GM21786 (cell line): ENCODE data around the gene NME3.

Experiments
- ATAC-seq: cut with Tn5 transposase; IDR thresholded peaks from one replicate; pipeline ENCODE4 v1.9.1; 2021; ENCODE audit not compliant: unreplicated experiment

NME3 gene

DNA sequence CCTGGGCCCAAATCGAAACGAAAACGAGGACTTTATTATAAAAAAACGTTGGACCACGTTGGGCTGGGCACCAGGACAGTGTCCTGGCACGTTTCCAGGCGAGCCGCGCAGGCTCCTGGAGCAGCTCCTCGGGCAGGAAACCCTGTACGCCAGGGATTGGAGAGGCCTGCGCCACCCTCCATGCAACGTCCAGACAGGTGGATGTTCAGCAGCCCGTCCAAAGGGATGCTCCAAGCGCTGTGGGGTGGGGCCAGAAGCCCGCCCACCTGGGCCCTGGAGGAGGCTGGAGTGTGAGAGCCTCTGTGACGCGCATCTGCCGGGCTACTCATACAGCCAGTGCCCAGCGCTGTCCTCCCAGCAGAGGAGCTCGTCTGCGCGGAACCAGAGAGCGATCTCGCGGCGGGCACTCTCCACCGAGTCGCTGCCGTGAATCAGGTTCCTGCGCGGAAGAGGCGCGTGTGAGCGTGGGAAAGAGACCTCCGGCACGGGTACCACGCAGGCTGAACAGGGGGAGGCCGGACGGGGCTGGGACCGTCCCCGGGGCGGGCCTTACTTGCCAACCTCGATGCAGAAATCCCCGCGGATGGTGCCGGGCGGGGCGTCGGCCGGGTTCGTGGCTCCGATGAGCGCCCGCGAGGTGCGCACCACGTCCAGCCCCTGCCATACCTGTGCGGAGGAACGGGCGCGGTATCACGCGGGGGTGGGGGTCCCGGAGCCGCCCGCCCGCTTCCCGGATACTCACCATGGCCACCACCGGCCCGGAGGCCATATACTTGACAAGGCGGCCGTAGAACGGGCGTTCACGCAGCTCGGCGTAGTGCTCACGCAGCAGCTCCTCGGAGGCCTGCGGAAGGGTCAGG is 785 bp downstream of the NME3 start:
- no peak for ATAC-seq

DNA sequence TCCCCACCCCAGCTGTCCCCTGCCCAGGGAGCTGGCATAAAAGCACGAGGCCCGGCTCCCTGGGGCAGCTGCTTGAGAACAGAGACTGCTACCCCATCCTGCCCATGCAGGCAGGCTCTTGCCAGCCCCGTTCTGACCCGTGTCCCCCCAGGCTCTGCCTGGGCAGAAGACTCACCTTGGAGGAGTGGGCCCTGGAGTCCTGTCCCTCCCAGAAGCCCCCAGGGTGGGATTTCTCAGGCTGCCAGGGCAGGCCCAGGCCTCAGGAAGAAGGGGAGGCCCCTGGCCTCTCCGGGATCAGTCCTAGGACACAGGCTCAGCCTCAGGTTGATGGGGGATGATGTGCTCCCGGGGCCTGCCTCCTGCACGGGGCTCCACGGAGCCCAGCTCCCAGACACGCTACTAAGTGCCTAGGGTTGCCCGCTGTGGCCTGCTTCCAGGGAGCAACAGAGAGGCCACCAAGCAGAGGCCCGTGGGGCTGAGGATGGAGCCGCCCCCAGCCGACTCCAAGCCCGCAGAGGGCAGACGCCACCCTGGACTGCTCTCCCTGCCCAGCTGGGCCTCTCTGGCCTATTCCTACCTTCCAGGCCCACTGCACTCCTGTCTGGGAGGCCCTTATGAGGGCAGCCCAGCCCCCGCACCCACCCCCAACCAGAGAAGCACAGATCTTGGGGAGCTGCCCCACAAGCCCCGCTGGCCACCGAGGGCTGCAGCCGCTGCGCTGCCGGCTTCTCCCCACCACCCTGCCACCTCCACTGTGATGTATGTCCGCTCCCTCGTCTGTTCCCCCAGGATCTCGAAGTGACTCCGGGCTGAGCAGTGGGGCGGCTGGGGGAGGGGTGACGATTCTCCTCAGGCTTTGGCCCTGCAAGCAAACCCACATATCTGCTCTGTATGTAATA is 1.7 kb downstream of the NME3 start:
- ATAC-seq = no peak

DNA sequence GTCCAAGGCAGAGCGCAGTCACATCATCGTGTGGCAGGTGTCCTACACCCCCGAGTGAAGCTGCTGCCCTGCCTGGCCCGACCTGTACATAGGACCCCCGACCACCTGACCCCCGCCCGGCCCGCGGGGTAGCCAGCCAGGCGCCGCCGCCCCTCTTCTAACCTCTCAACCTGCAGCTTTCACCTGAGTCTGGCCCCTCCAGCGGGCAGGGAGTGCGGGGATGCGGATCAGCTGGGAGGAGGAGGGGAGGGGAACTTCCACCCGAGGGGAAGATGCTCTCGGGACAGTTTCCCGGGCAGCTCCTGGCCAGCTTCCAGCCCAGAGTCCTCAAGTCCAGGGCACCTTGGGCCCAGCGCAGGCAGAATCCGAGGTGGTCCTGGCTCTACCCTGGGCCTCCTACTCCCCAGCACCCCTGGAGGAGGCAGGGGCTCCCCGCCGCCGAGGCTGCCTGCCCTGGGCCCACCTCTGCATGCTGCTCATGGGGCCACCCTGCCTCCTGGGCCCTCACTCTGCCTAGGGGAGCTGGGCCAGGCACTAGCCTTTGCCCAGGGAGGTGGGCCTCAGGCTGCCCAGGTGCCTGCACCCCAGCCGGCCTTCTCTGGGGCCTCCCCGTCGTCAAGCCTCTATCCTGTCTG is 2.5 kb downstream of the NME3 start:
- ATAC-seq = no peak

DNA sequence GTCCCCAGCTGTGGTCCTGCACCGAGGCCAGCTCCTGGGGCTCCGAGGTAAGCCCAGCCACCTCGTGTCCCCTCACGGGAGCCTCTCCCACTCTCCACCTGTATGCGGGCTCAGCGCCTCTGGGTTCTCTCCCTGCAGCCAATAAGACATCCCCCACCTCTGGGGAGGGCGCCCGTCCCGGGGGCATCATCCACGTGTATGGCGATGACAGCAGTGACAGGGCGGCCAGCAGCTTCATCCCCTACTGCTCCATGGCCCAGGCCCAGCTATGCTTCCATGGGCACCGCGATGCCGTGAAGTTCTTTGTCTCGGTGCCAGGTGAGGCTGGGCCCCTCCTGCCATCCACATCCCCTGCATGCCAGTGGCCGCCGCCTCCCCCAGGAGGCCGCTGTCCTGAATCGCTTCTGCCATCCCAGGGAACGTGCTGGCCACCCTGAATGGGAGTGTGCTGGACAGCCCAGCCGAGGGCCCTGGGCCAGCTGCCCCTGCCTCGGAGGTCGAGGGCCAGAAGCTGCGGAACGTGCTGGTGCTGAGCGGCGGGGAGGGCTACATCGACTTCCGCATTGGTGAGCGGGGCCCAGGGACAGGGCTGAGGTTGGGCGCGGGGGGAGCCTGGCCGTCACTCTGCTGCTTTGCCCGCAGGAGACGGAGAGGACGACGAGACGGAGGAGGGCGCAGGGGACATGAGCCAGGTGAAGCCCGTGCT is 3.1 kb downstream of the NME3 start:
- no peak for ATAC-seq

DNA sequence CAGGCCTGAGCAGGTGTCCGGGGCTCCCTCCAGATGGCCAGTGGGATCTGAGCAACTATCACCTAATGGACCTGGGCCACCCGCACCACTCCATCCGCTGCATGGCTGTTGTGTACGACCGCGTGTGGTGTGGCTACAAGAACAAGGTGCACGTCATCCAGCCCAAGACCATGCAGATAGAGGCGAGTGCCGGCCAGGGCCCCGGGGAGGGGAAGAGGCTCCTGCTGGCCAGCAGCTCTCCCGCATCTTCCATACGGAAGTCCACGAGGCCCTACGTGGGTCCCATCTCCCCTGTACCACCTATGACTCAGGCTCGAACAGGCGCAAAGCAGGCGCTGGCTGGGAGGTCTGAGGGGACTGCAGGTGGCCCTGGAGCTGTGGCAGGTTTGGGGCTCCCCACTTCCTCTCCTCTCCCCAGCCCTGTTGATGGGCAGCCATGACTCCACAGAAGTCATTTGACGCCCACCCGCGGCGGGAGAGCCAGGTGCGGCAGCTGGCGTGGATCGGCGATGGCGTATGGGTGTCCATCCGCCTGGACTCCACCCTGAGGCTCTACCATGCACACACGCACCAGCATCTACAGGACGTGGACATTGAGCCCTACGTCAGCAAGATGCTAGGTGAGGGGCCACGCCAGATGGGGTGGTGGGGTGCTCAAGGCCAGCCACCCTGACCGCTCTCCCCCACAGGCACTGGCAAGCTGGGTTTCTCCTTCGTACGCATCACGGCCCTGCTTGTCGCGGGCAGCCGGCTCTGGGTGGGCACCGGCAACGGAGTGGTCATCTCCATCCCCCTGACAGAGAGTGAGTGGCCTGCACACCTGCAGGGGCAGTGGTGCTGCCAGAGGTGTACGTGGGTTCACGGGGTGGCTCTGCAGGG is 4.0 kb downstream of the NME3 start:
- no peak for ATAC-seq

DNA sequence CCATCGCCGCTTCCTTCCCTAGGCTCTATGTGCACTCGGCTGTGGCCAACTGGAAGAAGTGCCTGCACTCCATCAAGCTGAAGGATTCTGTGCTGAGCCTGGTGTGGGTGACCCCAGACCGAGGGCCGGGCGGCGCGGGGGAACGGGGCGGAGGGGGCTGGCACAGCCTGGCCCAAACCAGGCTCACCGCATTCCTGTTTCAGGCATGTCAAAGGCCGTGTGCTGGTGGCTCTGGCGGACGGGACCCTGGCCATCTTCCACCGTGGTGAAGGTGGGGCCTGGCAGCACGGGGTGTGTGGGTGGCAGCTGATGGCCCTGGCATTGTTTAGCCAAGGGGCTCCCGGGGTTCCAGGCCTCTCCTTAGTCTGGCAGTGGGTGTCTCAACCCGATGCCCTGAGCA is 4.6 kb downstream of the NME3 start:
- ATAC-seq = no peak

DNA sequence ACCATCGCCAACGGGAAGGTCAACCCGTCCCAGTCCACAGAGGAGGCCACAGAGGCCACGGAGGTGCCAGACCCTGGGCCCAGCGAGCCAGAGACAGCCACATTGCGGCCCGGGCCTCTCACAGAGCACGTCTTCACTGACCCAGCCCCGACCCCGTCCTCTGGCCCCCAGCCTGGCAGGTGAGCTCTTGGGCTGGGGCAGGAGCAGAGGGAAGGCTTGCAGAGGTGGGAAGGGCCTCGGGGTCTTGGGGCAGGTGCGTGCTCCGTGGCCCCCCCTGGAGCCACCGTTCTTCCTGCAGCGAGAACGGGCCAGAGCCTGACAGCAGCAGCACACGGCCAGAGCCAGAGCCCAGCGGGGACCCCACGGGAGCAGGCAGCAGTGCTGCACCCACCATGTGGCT is 5.1 kb downstream of the NME3 start:
- ATAC-seq = no peak

DNA sequence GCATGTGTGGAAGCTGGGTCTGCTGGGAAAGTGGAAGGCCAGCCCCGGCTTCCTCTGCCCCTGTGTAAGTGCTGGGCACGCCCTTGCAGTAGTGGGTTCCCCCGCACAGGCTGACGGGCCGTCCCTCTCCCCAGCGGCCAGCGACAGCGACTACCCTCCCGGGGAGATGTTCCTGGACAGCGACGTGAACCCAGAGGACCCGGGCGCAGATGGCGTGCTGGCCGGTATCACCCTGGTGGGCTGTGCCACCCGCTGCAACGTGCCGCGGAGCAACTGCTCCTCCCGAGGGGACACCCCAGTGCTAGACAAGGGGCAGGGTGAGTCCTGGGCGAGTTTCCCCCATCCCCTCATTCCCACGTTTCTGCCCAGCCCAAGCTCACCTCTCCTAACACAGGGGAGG is 5.5 kb downstream of the NME3 start:
- ATAC-seq = no peak

DNA sequence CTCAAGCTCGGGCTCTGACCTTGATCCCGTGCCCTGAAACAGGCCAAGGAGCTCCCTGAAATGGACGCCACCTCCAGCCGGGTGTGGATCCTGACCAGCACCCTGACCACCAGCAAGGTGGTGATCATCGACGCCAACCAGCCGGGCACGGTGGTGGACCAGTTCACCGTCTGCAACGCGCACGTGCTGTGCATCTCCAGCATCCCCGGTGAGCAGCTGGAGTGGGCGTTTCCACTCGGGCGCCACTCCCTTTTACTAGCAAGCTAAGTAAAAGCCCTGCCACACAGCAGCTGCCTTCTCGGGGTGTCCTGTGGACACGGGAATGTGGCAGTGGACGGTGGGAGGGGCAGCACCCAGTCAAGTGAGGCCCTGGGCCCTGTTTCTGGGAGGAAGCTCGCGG is 6.4 kb downstream of the NME3 start:
- ATAC-seq = no peak

DNA sequence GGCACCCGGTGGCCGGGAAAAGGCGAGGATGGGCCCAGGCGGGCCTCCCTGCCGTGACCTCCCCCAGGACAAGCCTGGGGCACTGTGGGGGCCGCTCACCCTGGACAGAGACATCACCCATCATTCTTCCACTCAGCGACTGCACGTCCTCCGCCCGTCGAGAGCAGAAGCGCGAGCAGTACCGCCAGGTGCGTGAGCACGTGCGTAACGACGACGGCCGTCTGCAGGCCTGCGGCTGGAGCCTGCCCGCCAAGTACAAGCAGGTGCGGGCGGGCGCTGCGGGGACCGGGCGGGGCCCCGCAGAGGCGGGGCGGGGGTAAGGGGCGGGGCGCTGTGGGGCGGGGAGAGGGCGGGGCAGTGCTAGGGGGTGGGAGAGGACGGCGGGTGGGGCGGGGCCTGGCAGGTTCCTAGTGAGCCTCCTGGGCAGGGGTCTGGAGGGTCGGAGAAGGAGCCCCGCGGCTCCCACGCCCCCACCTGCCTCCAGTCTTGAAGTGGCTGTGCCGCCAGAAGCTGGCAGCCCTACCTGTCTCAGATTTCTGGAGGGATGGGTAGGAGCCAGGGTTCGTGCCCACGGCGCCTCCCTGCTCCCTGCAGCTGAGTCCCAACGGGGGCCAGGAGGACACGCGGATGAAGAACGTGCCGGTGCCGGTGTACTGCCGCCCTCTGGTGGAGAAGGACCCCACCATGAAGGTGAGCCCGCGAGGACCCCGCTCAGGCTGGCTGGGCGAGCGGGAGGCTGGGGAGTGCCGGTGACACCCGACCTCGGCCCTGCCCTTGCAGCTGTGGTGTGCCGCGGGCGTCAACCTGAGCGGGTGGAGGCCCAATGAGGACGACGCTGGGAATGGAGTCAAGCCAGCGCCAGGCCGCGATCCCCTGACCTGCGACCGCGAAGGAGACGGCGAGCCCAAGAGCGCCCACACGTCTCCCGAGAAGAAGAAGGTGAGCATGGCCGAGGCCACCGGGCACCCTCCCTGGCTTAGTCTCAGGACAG is 7.5 kb downstream of the NME3 start:
- no peak for ATAC-seq

DNA sequence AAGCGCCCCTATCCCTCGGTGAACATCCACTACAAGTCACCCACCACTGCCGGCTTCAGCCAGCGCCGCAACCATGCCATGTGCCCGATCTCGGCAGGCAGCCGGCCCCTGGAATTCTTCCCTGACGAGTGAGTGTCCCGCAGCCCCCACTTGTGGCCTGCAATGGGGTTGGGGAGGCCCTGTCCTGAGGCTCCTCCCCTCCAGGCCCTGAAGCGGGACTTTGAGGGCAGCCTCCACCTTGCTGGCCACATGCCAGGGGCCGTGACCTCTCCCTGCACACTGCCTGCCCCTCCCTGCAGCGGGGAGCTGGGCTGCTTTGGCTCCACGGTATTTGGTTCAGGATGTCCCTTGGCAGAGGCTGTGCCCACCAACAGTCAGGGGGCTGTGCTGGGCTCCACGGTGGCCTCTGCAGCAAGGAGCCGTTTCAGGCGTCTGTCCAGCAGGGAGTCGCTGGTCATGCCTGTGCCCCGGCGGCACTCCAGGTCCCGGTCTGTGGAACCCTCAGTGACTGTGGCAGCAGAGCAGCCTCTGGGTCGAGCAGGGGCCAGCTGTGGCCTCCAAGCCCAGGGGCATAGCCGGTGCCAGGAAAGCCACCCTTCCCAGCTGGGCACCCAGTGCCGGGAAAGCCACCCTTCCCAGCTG is 8.3 kb downstream of the NME3 start:
- ATAC-seq = no peak

DNA sequence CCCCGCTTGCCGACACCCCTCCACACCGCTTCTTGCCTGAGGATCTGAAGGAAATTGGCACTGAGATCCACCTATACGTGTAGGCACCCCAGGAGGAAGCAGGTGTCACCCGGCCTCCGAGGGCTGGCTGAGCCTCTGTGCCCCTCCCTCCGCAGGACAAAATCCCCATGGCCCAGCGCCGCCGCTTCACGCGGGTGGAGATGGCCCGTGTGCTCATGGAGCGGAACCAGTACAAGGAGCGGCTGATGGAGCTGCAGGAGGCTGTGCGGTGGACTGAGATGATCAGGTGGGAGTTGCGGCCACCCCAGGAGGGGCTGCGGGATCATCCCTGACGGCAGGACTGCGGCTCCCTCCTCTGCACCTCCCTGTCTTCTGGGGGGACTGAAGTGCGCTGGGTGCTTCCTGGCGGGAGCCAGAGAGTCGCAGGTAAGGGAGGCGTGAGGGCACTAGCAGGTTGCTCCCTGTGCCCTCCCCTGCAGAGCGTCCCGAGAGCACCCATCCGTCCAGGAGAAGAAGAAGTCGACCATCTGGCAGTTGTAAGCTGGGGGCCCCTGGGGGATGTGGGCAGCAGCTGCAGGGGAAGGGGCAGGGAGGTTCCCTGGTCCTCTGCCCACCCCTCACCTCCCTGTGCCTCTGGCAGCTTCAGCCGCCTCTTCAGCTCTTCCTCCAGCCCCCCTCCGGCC is 9.0 kb downstream of the NME3 start:
- no peak for ATAC-seq

DNA sequence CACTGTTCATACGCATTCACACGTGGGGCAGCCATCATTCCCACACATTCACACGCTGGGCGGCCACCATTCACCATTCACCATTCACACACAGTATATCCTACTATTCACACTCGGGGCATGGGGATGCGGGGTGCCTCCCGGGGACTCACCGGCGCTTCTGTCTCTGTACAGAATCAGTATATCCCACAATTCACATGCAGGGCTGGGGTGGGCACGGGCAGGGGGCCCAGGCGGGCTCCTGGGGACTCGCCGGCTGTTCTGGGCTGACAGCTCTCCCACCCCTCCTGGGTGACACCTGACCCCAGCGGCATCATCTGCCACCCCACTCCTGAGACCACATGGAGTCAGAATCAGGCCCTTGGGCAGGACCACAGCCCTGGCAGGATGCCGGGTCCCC is 9.6 kb downstream of the NME3 start:
- ATAC-seq = no peak

DNA sequence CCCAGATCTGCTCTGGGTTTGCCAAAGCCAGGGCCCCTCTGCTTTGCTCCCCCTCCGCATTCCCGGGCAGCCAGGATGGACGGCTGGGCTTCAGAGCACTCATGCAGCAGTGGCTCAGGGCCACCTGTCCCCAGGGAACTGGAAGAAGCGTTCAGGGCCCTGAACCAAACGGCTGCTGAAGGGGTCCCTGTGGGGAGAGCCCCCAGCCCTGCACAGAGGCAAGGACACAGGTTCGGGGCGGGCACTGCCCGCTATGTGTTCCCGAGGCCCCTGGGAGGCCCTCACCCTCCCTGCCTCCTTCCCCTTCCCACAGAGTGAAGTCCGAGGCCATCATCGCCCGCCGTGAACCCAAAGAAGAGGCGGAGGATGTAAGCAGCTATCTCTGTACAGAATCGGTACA is 10.4 kb downstream of the NME3 start:
- no peak for ATAC-seq

DNA sequence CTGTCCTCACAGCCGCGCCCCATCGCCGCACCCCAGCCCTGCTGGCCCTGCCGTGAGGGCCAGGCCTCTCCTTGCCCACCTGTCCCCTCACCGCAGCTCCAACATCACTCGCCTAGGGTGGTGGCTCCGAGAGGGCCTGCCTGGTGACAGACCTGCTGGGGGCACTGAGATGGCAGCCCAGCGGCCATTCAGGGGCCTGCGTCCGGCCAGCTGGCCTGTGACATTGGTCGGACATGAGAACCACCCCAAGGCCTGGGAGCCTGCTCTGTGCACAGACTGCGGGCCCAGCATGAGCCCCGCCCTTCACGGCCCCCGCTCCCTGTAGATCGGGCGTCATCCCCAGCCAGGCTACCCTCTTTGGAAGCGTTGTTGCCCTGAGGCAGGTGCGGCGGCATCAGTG is 11.8 kb downstream of the NME3 start:
- no peak for ATAC-seq

DNA sequence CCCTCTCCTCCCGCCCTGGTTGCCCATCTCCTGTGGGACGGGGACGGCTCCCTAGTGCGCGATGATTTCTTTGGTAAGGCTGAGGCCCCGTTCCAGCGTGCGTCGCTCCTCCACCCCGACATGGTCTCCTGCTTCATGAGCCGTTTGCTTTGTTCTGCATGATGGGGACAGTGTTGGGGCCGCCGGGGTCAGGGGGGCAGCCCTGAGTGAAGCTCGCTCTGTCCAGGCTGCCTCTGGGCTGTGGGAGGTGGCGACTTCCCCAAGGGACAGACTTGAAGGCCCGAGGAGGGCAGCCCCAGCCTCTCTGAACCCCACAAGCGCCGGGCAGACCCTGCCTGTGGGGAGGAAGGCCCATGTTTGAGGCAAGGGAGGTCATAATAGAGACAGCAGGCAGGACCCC is 12.4 kb downstream of the NME3 start:
- no peak for ATAC-seq

DNA sequence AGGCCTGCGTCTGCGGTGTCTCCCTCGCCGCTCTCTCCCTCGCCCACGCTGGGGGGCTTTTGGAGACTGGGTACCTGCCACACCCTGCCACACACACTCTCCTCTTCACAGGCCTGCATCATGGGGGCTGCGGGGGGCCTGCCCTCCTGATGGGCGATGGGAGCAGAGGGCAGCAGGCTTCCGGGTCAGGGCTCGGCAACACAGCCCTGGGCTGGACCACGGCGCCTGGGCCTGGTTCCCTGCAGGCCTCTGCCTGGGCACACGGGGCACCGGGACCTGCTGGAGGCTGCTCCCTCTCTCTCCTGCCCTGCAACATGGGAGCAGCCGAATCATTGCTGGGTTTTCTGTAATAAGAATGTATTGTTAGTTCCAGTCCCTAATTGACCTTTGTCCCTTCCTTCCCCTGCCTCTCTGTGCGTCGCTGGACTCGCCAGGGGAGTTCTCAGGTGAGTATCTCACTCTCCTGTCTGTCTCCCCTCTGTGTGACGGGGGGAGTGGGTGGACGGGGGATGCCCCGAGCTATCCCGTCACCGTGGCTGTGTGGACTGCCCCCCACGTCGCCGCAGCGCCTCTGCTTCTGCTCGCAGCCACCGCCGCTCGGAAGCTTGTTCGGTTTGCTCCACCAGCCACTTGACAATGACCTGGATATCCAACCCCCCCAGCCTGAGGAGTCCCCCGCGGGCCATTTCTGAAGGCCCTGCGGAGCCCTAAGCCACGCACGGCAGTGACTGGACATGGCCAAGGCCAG is 13.5 kb downstream of the NME3 start:
- ATAC-seq = no peak
